8988T (cell line): ENCODE measurements around the gene TMEM131L.
"Not testable (repeated sequence)": the region's sequence is repeated elsewhere in the genome, so short reads cannot be mapped to it uniquely, and the experiment has no call there.

Source experiments
- DNase-seq: peaks from one replicate; pipeline ENCODE4 v3.0.0; 2011

TMEM131L gene

DNA sequence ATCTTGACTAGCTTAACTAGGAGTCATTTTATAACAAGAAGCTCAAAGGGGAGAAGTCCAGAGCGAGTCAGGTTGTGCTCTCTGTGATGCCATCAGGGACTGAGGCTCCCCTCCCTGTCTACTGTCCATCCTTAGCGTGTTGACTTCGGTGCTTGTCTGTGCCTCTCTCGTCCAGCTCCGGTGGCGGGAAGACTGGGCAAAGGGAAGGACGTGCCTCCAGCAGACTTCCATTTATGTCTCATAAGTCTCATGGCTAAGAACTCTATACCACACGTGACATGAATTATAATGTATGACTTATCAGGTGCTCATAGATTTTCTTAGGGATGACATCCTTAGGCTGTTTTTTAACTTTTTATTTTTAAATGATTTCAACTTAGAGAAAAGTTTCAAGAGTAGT is 125.3 kb downstream of the TMEM131L start:
- no peak for DNase-seq

DNA sequence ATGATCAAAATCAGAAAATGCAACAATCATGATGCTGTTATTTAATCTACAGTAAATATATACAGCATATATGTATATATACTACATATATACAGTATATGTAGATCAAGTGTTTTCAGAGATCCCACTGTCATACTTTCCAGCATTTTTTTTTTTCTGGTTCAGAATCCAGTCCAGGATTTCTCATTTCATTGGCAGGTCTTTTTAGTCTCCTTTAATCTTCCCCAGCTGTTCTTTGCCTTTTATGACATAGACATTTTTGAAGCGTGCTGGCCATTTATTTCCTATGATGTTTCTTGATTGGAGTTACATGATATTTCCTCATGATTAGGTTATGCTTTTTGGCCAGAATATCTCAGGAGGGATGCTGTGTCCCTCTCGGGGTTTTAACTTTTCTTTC is 125.9 kb downstream of the TMEM131L start:
- DNase-seq, result no peak

GRCh38 chr4:153593161-153593560 is 127.0 kb downstream of the TMEM131L start:
- no peak for DNase-seq

DNA sequence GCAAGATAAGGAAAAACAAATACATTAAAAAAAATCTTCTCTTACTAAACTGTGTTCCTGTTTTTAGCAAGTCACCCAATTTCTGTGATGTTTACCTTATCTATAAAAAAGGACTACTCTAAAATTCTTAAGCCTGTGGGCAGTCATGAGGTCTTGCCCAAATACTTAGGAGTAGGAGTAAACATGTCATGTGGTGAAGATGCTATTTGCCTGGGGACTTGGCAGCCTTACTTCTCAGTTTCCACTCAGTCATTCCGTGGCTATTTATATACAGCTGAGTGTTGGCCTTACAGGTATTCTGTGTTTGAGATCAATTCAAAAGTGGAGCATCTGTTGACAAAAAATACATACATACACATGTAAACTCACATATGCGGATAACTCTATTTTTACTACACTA is 128.1 kb downstream of the TMEM131L start:
- no peak for DNase-seq

DNA sequence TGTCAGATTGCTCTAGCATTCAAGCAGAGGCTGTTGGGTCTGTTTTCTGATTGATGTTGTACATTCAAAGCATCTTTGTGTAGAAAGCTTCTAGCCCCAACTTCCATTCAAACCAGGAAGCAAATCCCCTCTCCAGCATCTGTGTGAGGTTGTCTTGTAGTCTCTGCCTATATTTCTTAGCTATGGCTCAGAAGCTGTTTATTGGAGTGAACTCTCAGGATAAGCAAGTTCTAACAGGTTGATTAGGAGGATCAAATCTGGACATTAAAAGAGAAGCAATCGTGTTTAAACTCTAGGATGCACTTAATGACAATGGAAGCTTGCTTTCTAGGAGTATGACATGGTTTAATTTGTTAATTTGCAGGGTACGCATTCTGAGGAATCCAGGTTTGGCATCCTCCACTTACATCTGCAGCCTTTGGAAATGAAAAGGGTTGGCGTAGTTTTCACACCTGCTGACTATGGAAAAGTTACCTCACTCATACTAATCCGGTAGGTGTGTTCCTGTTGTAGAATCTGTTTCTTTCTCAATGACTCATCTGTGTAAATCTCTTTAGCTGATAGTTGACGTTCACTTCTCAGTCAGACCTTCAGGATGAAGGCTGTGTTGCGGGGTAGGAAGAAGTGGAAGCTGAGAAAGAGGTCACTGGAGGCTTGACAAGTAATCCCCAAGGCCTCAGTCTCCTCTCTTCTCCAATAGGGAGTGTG is 129.9 kb downstream of the TMEM131L start:
- no peak for DNase-seq

GRCh38 chr4:153602758-153603157 is 136.6 kb downstream of the TMEM131L start:
- DNase-seq, result no peak

DNA sequence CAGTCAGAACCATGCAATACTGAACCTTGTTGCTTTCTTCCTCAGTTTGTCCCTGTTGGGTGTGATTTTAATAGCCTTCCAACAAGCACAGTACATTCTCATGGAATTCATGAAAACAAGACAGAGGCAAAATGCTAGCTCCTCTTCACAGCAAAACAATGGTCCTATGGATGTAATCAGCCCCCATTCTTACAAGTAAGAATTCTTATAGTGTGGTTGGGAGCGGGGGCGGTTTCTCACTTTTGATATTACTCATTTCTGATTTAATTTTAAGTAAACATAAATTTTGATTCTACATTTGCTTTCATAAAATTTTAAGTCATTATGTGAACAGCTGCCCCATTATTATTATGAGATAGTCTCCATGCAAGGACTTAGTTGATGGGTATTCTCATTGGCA is 137.1 kb downstream of the TMEM131L start:
- no peak for DNase-seq

DNA sequence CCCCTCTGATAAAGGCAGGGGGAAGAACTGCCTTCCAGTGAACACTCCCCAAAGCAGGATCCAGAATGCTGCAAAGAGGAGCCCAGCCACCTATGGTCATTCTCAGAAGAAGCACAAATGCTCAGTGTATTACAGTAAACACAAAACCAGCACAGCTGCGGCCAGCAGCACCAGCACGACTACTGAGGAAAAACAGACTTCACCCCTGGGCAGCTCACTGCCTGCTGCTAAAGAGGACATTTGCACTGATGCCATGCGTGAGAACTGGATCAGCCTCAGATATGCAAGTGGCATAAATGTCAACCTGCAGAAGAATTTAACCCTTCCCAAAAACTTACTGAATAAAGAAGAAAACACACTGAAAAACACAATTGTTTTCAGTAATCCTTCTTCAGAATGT is 137.7 kb downstream of the TMEM131L start:
- no peak for DNase-seq

DNA sequence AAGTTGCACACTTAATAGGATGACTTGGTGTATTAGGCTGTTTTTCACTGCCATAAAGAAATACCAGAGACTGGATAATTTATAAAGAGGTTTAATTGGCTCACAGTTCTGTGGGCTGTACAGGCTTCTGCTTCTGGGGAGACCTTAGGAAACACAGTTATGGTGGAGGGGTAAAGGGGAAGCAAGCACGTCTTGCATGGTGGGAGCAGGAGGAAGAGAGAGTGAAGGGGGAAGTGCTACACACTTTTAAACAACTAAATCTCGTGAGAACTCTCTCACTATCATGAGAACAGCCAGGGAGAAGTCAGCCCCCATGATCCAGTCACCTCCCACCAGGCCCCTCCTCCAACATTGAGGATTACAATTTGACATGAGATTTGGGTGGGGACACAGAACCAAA is 142.9 kb downstream of the TMEM131L start:
- DNase-seq, result not testable (repeated sequence)

DNA sequence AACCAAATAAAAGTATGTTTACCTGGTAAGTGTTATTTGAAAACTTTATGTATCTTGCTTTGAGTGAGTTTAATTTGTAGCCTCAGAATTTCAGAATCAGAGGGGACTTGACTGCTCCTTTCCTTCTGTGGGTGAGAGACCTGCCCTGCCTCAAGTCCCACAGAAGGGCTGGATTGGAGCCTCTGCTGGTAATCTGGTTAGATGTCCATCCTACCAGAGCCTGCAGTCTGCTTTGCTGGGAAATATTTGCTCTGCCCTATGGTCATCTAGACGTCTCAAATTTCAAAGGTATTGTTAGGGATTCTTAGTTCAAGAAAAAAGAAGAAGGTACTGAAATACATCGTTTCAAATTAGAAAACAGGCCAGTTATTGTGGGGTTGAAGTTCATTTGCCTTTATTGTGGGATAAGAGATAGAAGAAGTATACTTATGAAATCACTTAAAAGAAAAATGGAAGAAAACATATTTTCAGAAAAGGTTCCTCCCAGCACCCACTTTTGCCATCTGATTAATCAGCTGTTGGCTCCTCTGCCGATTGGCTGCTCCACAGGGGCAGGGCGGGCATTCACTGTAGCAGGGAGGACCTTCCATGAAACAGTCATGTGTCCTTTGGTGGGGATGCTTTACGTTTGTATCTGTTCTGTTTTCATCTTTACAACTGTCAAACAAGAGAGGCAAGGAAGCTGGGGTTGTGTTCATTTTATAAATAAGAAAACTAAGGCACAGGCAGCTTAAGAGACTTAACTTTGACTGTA is 144.6 kb downstream of the TMEM131L start:
- DNase-seq, result no peak

GRCh38 chr4:153611679-153612078 is 145.5 kb downstream of the TMEM131L start:
- no peak for DNase-seq

GRCh38 chr4:153612878-153613277 is 146.7 kb downstream of the TMEM131L start:
- no peak for DNase-seq

GRCh38 chr4:153616006-153616555 is 149.9 kb downstream of the TMEM131L start:
- no peak for DNase-seq

GRCh38 chr4:153618833-153619232 is 152.7 kb downstream of the TMEM131L start:
- no peak for DNase-seq

- no peak for DNase-seq
Measured at GRCh38 chr4:153619811-153620210, 153.7 kb downstream of the TMEM131L start.

DNA sequence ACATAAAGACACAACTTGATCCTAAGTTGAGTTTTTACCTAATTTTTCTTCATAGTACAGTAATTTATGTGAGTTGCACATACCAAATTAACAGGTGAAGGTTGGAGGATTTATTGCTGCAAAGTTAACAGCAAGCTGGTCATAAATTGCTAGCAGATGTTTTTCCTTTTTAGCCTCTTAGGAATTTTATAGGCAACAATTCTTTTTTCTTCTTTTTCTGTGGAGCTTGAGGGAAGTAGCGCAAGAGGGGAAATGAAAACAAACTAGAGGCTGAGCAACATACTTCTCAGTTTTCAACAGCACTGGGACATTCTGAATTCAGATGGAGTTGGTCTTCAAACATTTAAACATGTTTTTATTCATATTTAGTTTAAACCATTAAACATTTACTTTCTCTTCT is 154.2 kb downstream of the TMEM131L start:
- no peak for DNase-seq

GRCh38 chr4:153622093-153622492 is 155.9 kb downstream of the TMEM131L start:
- DNase-seq, result no peak

DNA sequence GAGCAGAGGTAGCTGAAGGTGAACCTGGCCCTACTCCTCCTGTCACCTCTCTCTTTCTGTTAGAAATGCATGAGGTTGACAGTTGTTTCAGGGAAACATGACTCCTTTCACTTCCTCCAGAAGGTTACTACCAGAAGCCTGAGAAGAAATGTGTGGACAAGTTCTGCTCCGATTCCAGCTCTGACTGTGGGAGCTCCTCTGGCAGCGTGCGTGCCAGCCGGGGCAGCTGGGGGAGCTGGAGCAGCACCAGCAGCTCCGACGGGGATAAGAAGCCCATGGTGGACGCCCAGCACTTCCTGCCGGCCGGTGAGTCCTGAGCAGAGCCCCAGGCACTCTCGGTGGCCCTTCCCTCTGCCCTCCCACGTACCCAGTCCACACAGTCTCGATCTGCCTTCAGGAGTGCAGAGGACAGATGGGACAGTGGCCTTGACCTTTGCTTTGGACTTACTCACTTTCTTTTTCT is 156.6 kb downstream of the TMEM131L start:
- no peak for DNase-seq

DNA sequence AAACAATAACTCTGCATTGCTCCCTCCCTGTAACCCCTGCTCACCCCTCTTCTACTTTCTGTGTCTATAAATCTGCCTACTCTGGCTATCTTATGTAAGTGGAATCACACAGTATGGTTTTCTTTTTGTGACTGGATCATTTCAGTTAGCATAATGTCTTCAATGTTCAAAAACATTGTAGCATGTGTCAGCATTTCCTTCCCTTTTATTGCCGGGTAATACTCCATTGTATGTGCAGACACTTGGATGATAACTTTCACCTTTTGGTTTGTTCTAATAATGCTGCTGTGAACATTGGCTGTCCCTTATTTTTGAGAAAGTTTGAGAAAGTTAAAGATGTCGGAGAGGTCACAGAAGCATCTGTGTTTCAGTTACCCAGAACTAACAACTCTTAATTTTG is 157.3 kb downstream of the TMEM131L start:
- no peak for DNase-seq

GRCh38 chr4:153628796-153629315 is 162.7 kb downstream of the TMEM131L start:
- no peak for DNase-seq

DNA sequence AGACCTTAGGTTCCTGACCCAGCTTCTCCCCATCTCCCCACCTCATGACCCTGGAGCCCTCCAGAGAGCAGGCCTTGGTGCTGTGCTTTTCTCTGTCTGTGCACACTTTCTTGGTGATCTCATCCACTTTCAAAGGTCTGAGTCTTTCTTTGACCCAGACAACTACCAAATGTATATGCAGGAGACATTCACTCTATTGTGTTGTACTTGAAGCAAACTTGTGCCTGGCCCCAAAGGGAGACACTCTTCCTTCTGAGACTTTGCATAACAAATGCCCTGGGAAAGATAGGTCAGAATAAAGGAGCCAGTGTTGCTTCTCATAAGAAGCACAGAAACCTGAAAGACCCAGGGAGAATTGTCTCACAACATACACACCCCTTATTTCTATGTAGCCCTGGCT is 163.6 kb downstream of the TMEM131L start:
- no peak for DNase-seq

- no peak for DNase-seq
Measured at GRCh38 chr4:153634738-153635353, 168.7 kb downstream of the TMEM131L start.

- no peak for DNase-seq
Measured at GRCh38 chr4:153635846-153636245, 169.7 kb downstream of the TMEM131L start.
